ENCODE measurements around the gene NAPG.

Gene NAPG

GRCh38 chr18:10557085-10557677 is 31.4 kb downstream of the NAPG start:
- CTCF ChIA-PET: no interaction called here
- POLR2A ChIA-PET (ENCODE audit: low non-redundant PET): no interaction called here
- no peak for TF ChIP-seq CTCF (conservative IDR thresholded peaks at IDR 0.05; ENCODE audit: low read depth)
- no peak overlapping the region for H3K27ac ChIP-seq
- DNase-seq (ENCODE audit: low spot score): no peak

GRCh38 chr18:10558243-10558966 is 32.6 kb downstream of the NAPG start:
- DNase-seq (ENCODE audit: low spot score): peak; percentile 14
- CTCF ChIA-PET: interaction anchor here (0.7 to 2.8 kb wide), 3 partner anchors 42 to 596 kb away, joined by 3 to 16 read pairs (median 4); no protein-coding TSS in a partner anchor
- TF ChIP-seq CTCF (conservative IDR thresholded peaks at IDR 0.05; ENCODE audit: low read depth): no peak
- peak overlapping the region; percentile 46 for H3K27ac ChIP-seq
- POLR2A ChIA-PET (ENCODE audit: low non-redundant PET): no interaction called here

GRCh38 chr18:10558967-10559298 is 33.1 kb downstream of the NAPG start:
- ChIA-PET CTCF (interaction anchor here (0.7 to 2.8 kb wide), 3 partner anchors 41 to 596 kb away, joined by 3 to 16 read pairs (median 4); no protein-coding TSS in a partner anchor), POLR2A (ENCODE audit: low non-redundant PET) (no interaction called here)

GRCh38 chr18:10559553-10560451 is 34.0 kb downstream of the NAPG start:
- ChIA-PET CTCF (interaction anchor here (0.5 to 2.8 kb wide), 13 partner anchors 10 to 1009 kb away, joined by 3 to 16 read pairs (median 4); no protein-coding TSS in a partner anchor), POLR2A (ENCODE audit: low non-redundant PET) (no interaction called here)
- DNase-seq (ENCODE audit: low spot score): no peak
- H3K27ac ChIP-seq: peak overlapping the region; percentile 46
- no peak for TF ChIP-seq CTCF (conservative IDR thresholded peaks at IDR 0.05; ENCODE audit: low read depth)

More at GRCh38 chr18:10558967-10559298, 33.1 kb downstream of the NAPG start:
- DNase-seq (ENCODE audit: low spot score): no peak
- peak overlapping the region; percentile 46 for H3K27ac ChIP-seq
- no peak for TF ChIP-seq CTCF (conservative IDR thresholded peaks at IDR 0.05; ENCODE audit: low read depth)

GRCh38 chr18:10560452-10561045 is 34.7 kb downstream of the NAPG start:
- POLR2A ChIA-PET (ENCODE audit: low non-redundant PET): no interaction called here
- CTCF ChIA-PET: interaction anchor here (0.5 to 2.8 kb wide), 15 partner anchors 11 to 1008 kb away, joined by 3 to 16 read pairs (median 4); no protein-coding TSS in a partner anchor
- peak; percentile 80 for TF ChIP-seq CTCF (conservative IDR thresholded peaks at IDR 0.05; ENCODE audit: low read depth)
- peak; percentile 69 for DNase-seq (ENCODE audit: low spot score)
- H3K27ac ChIP-seq: peak overlapping the region; percentile 46

- ChIA-PET CTCF (interaction anchor here (0.6 kb wide), 1 partner anchor 77 kb away, joined by 3 read pairs; no protein-coding TSS in a partner anchor), POLR2A (ENCODE audit: low non-redundant PET) (no interaction called here)
- DNase-seq (ENCODE audit: low spot score): no peak
- TF ChIP-seq CTCF (conservative IDR thresholded peaks at IDR 0.05; ENCODE audit: low read depth): no peak
- no peak overlapping the region for H3K27ac ChIP-seq
Observed at GRCh38 chr18:10562773-10563160, 36.9 kb downstream of the NAPG start.

Data from RWPE1 (cell line).